Skeletal muscle tissue (tissue), 4 donors: ENCODE results near the gene CTNND2. TPM values are rescaled to one million over a fixed set of nuclear protein-coding genes. Genes with fewer than 3 reads are reported as not detected.
"Not testable (repeated sequence)": the region's sequence is repeated elsewhere in the genome, so short reads cannot be mapped to it uniquely, and the experiment has no call there.

Experiments
- H3K27ac ChIP-seq: one replicate; pipeline ENCODE4 v1.7.0; 2013; ENCODE audit warnings: mild to moderate bottlenecking, low read depth, low read length, inconsistent platforms
- H3K27me3 ChIP-seq, 3 donors: one replicate each; pipeline ENCODE4 v1.7.0; 2013; ENCODE audit warnings: low read length in 3 of 3; ENCODE audit not compliant: control insufficient read depth in 3 of 3, insufficient read depth in 3 of 3
- H3K36me3 ChIP-seq, 3 donors: one replicate each; pipeline ENCODE4 v1.7.0; 2013; ENCODE audit warnings: low read length in 3 of 3; ENCODE audit not compliant: control insufficient read depth in 3 of 3, insufficient read depth in 3 of 3
- H3K4me1 ChIP-seq, 3 donors: one replicate each; pipeline ENCODE4 v1.7.0; 2013; ENCODE audit warnings: low read length in 3 of 3, mild to moderate bottlenecking in 3 of 3; ENCODE audit not compliant: control insufficient read depth in 3 of 3, insufficient read depth in 3 of 3
- H3K4me3 ChIP-seq, 3 donors: one replicate each; pipeline ENCODE4 v1.7.0; 2013; ENCODE audit warnings: low read length in 3 of 3
- H3K9ac ChIP-seq, 3 donors: one replicate each; pipeline ENCODE4 v1.7.0; 2013; ENCODE audit warnings: low read length in 3 of 3, mild to moderate bottlenecking in 3 of 3, moderate library complexity in 2 of 3, low read depth in 1 of 3
- H3K9me3 ChIP-seq, 3 donors: one replicate each; pipeline ENCODE4 v1.7.0; 2013; ENCODE audit warnings: low read length in 3 of 3; ENCODE audit not compliant: control insufficient read depth in 3 of 3
- total RNA-seq: library from RNA; depleted of rRNA; stranded (reverse); fragments of >200 nt; gene quantifications from one replicate; pipeline ENCODE4 v1.2.3, GENCODE V29; 2014
- donor health status: Osteomylitis.

CTNND2 gene
- total RNA-seq, 1 donor from 2014 or later = 0.52 TPM

DNA sequence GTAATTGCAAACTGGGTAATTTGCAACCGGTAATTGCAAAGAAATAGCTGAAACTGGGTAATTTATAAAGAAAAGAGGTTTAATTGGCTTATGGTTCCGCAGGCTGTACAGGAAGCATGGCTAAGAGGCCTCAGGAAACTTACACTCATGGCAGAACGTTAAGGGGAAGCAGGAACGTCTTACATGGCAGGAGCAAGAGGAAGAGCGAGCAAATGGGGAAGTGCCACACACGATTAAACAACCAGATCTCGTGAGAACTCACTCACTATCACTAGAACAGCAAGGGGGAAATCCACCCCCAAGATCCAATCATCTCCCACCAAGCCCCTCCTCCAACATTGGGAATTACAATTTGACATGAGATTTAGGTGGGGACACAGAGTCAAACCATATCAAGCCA is 590.6 kb downstream of the CTNND2 start:
- H3K4me1 ChIP-seq, H3K27me3 ChIP-seq, H3K9ac ChIP-seq, H3K27ac ChIP-seq, H3K4me3 ChIP-seq, H3K36me3 ChIP-seq, H3K9me3 ChIP-seq: not testable (repeated sequence)

DNA sequence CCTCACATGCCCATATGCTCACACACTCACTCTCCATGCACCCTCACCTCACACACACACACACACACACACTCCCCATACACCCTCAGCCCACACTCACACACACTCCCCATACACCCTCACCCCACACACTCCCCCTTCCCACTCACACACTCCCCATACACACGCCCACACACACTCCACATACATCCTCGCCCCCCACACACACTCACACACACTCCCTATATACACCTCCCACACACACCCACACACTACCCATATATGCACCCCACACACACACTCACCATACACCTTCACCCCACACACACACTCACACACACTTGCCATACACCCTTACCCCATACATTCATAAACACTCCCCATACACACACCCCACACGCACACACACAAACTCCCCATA is 592.5 kb downstream of the CTNND2 start:
- H3K9me3 ChIP-seq = no peaks in the 10 kb centered on the region
- H3K4me1 ChIP-seq = no peaks in the 10 kb centered on the region
- no peak overlapping the region for H3K4me3 ChIP-seq
- H3K36me3 ChIP-seq = no peaks in the 10 kb centered on the region
- no peak overlapping the region for H3K27ac ChIP-seq
- peaks cover 0 to 3% (median 0%) of the 10 kb centered on the region in 3 donors for H3K27me3 ChIP-seq
- no peak overlapping the region for H3K9ac ChIP-seq

DNA sequence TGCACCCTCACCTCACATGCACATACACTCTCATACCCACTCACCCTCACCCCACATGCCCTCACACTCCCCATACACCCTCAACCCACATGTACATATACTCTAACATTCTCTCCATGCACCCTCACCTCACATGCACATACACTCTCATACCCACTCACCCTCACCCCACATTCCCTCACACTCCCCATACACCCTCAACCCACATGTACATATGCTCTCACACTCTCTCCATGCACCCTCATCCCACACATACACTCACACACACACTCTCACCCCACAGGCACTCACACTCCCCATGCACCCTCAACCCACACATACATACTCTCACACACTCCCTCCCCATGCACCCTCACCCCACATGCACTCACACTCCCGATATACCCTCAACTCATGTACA is 593.0 kb downstream of the CTNND2 start:
- Histone ChIP-seq H3K36me3 (no peaks in the 10 kb centered on the region), H3K9ac (no peak overlapping the region), H3K4me1 (no peaks in the 10 kb centered on the region), H3K27ac (no peak overlapping the region), H3K9me3 (no peaks in the 10 kb centered on the region), H3K4me3 (no peak overlapping the region), H3K27me3 (peaks cover 0 to 4% (median 0%) of the 10 kb centered on the region in 3 donors)

DNA sequence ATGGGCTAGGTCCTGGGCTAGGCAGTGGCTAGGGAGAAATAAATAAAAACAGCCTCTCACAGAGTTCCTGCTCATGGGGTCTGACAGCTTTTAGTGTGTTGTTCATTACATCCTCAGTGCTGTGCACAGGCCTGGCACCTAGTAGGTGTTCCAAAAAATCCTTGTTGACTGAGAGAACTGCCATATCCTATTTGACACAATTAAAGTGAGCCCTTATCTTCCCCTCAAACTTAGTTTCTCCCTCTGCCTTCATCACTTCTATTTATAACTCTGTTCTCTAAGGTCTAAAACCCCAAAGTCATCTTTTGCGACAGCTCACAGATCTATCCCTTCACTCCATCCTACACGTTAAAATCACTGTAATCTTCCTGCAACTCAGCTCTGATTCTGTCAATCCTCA is 594.1 kb downstream of the CTNND2 start:
- Histone ChIP-seq H3K36me3 (no peaks in the 10 kb centered on the region), H3K4me1 (no peaks in the 10 kb centered on the region), H3K27me3 (peaks cover 0 to 4% (median 0%) of the 10 kb centered on the region in 3 donors), H3K4me3 (no peak overlapping the region), H3K9ac (no peak overlapping the region), H3K27ac (no peak overlapping the region), H3K9me3 (no peaks in the 10 kb centered on the region)

DNA sequence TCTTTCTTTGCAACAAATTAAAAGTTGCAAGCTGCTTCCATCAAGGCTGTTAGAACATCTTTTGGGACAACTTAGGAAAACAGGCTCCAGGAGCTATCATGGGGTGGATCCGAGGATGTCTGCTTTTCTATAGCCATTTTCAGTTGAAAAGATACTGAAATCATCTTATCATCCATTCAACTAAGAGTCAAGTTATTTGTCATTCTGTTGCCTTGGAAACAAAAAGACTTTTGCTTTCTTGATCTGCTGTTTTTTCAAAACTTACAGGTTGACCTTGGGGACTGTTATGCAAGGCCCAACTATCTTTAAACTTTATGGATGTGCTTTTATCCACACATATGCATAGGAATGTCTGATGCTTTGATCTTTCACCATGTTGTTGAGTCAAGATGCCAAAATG is 597.9 kb downstream of the CTNND2 start:
- H3K27me3 ChIP-seq = peaks cover 0 to 2% (median 0%) of the 10 kb centered on the region in 3 donors
- H3K36me3 ChIP-seq = no peaks in the 10 kb centered on the region
- no peak overlapping the region for H3K4me3 ChIP-seq
- H3K9me3 ChIP-seq = no peaks in the 10 kb centered on the region
- H3K4me1 ChIP-seq = no peaks in the 10 kb centered on the region
- H3K27ac ChIP-seq = no peak overlapping the region
- no peak overlapping the region for H3K9ac ChIP-seq

DNA sequence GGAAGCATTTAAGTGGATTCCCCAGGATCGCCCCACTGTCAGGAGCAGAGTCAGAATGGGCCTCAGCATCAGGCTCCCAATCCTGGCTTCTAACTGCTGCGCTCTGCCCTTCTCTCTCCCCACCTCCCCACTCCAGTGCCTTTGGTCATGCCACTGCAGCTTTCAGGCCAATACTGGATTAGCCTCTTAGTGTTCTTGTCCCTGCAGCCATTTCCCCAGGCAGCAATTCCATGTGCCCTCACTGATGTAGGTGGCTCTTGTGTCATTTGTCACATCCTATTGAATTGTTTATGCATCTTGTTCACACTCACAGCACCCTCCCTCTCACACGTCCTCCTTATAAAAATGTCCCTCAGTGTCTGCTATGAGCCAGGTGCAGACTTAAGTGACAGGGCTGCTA is 599.0 kb downstream of the CTNND2 start:
- peaks cover 0 to 2% (median 0%) of the 10 kb centered on the region in 3 donors for H3K27me3 ChIP-seq
- no peaks in the 10 kb centered on the region for H3K36me3 ChIP-seq
- H3K4me3 ChIP-seq = no peak overlapping the region
- no peak overlapping the region for H3K9ac ChIP-seq
- H3K4me1 ChIP-seq = no peaks in the 10 kb centered on the region
- H3K9me3 ChIP-seq = no peaks in the 10 kb centered on the region
- no peak overlapping the region for H3K27ac ChIP-seq

DNA sequence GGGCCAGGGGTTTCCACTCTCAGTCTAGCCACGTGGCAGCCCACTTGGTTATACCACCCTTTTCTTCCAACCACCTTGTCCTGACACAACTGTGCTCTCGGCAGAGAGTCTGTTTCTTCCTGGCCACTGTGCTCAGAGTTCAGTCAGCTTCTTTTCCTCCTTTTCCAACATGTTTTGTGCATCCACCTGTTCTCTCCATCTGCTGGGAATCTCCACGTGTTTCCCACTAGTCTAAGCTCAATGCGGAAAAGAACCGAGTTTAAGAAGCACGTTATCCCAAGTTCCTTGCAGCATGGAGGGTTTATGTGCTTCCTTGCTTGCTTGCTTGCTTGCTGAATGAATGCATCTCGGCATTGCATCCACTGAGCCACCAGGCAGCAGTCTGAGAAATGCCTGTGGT is 599.6 kb downstream of the CTNND2 start:
- Histone ChIP-seq H3K9me3 (no peaks in the 10 kb centered on the region), H3K4me3 (no peak overlapping the region), H3K27ac (no peak overlapping the region), H3K4me1 (no peaks in the 10 kb centered on the region), H3K9ac (no peak overlapping the region), H3K27me3 (peaks cover 0 to 2% (median 0%) of the 10 kb centered on the region in 3 donors), H3K36me3 (no peaks in the 10 kb centered on the region)

DNA sequence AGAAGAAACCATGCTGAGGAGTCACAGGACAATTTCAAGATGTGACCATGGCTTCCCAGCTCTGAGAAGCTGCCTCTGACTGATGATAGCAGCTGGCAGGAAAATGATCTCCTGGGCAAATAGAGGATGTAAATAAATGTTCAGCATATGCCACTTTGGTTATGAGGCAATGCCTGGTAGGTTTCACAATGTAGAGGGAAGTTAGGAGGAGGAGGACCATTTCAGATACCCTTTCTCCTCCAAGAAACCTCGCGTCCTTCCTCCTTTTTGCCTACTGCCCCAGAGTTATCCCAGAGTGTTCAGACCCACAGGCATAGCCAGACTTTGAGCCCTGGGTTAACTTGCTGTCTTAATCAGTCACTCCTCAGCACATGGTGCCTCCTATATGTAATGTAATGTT is 601.6 kb downstream of the CTNND2 start:
- Histone ChIP-seq H3K27me3 (peaks cover 0 to 2% (median 0%) of the 10 kb centered on the region in 3 donors), H3K9ac (no peak overlapping the region), H3K27ac (no peak overlapping the region), H3K4me3 (no peak overlapping the region), H3K4me1 (no peaks in the 10 kb centered on the region), H3K36me3 (no peaks in the 10 kb centered on the region), H3K9me3 (no peaks in the 10 kb centered on the region)

DNA sequence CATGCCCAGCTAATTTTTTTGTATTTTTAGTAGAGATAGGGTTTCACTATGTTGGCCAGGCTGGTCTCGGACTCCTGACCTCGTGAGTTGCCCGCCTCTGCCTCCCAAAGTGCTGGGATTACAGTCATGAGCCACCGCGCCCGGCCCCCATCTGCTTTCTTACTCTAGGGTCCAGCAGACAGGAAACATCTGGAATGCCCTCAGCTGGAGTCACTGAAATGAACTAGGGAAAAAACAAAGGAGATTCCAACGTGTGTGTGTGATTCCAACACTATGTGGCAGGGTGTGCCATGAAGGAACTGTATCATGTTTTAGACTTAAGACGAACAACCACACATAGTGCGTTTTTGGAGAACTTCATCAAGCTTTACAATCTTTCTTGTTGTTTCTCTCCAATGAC is 603.1 kb downstream of the CTNND2 start:
- Histone ChIP-seq H3K27ac (no peak overlapping the region), H3K4me1 (no peaks in the 10 kb centered on the region), H3K9me3 (no peaks in the 10 kb centered on the region), H3K9ac (no peak overlapping the region), H3K36me3 (no peaks in the 10 kb centered on the region), H3K27me3 (no peaks in the 10 kb centered on the region), H3K4me3 (no peak overlapping the region)

DNA sequence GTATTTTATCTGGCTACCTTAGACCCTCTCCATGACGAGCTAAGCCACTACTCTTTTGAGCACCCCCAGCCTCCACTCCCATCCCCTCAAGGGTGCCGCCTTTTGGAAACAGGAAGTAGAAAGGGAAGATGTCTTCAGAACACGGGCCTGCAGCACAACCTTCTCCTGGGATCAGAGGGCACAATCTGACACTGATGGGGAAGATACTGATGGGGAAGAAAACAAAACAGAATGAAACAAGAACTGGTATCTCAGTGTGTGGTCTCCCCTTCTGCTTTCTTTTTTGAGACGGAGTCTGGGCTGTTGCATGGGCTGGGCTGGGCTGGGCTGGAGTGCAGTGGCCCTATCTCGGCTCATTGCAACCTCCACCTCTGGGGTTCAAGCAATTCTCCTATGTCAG is 603.5 kb downstream of the CTNND2 start:
- no peaks in the 10 kb centered on the region for H3K27me3 ChIP-seq
- H3K9me3 ChIP-seq = no peaks in the 10 kb centered on the region
- no peak overlapping the region for H3K4me3 ChIP-seq
- H3K27ac ChIP-seq = no peak overlapping the region
- no peak overlapping the region for H3K9ac ChIP-seq
- no peaks in the 10 kb centered on the region for H3K36me3 ChIP-seq
- no peaks in the 10 kb centered on the region for H3K4me1 ChIP-seq

DNA sequence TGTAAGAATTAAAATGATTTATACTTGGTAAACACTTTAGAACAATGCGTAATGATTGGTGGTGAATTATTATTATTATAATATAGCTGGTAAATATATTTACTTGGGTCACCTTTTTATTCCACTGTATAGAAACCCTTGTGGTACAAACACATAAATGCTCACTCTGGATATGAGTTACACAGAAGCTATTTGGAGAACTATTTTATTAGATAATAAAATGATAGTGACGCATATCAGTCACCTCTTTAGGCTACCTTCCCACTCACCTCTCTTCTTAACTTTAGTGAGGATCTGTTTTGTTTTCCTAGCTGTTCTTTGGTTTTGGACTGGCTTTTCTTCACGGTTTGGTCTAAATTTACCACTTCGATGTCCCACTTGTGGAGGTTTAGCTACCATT is 605.4 kb downstream of the CTNND2 start:
- Histone ChIP-seq H3K4me3 (no peak overlapping the region), H3K27me3 (no peaks in the 10 kb centered on the region), H3K9me3 (no peaks in the 10 kb centered on the region), H3K36me3 (no peaks in the 10 kb centered on the region), H3K9ac (no peak overlapping the region), H3K27ac (no peak overlapping the region), H3K4me1 (no peaks in the 10 kb centered on the region)
